Loucy (cell line): ENCODE data around the gene C12orf57.
A peak's percentile ranks its signal among the peaks of the same experiment; 100 is the strongest.

Experiments used
- H2AFZ ChIP-seq: fragments of 200-600 bp; sonication (generic); 2 replicates; pipeline ENCODE4 v1.6.0; 2016; ENCODE audit warnings: antibody characterized with exemption, mild to moderate bottlenecking, low read length, moderate library complexity
- H3F3A ChIP-seq: fragments of 200-600 bp; 2 replicates; pipeline ENCODE4 v1.6.0; 2016; ENCODE audit warnings: antibody characterized with exemption, low read depth, mild to moderate bottlenecking
- H3K27me3 ChIP-seq: fragments of 200-600 bp; sonication (generic); 2 replicates; pipeline ENCODE4 v1.6.1; 2014; ENCODE audit warnings: low read length, mild to moderate bottlenecking; ENCODE audit not compliant: insufficient read depth, poor library complexity, severe bottlenecking
- H3K36me3 ChIP-seq: fragments of 200-600 bp; sonication (generic); 2 replicates; pipeline ENCODE4 v1.6.1; 2016; ENCODE audit warnings: low read length; ENCODE audit not compliant: insufficient read depth
- H3K4me1 ChIP-seq: fragments of 200-600 bp; sonication (generic); 2 replicates; pipeline ENCODE4 v1.5.1; 2014; ENCODE audit warnings: low read length, mild to moderate bottlenecking; ENCODE audit not compliant: insufficient read depth, poor library complexity, severe bottlenecking
- H3K4me2 ChIP-seq: fragments of 200-600 bp; sonication (generic); 2 replicates; pipeline ENCODE4 v1.6.0; 2014; ENCODE audit warnings: antibody characterized with exemption, low read length, low read depth, mild to moderate bottlenecking; ENCODE audit not compliant: poor library complexity, severe bottlenecking
- H3K4me3 ChIP-seq: fragments of 200-600 bp; sonication (generic); 2 replicates; pipeline ENCODE4 v1.5.1; 2014; ENCODE audit warnings: low read length, mild to moderate bottlenecking, mixed read lengths; ENCODE audit not compliant: poor library complexity, severe bottlenecking
- H3K79me2 ChIP-seq: fragments of 200-600 bp; sonication (generic); 2 replicates; pipeline ENCODE4 v1.6.1; 2014; ENCODE audit warnings: low read length; ENCODE audit not compliant: insufficient read depth
- H3K9ac ChIP-seq: fragments of 200-600 bp; sonication (generic); 2 replicates; pipeline ENCODE4 v1.6.0; 2014; ENCODE audit warnings: mild to moderate bottlenecking, low read depth, low read length, moderate library complexity; ENCODE audit not compliant: poor library complexity, severe bottlenecking
- H3K9me2 ChIP-seq: fragments of 200-600 bp; sonication (generic); replicated peaks from 2 replicates; pipeline ENCODE4 v1.6.1; 2016; ENCODE audit warnings: low read depth, low read length, mixed read lengths
- H3K9me3 ChIP-seq: fragments of 200-600 bp; sonication (generic); 2 replicates; pipeline ENCODE4 v1.6.1; 2014; ENCODE audit warnings: mild to moderate bottlenecking, antibody characterized with exemption, low read length, low read depth; ENCODE audit not compliant: insufficient read depth
- H4K20me1 ChIP-seq: fragments of 200-600 bp; sonication (generic); 2 replicates; pipeline ENCODE4 v1.6.0; 2014; ENCODE audit warnings: antibody characterized with exemption, low read length, mild to moderate bottlenecking; ENCODE audit not compliant: insufficient read depth, poor library complexity, severe bottlenecking
- EZH2phosphoT487 ChIP-seq: fragments of 200-600 bp; IDR thresholded peaks from 2 replicates; pipeline ENCODE4 v1.6.1; 2018; ENCODE audit warnings: antibody characterized with exemption, mild to moderate bottlenecking, moderate library complexity, borderline replicate concordance
- TF ChIP-seq, protein P1 (sequence below): fragments of 200-600 bp; sonication (generic); conservative IDR thresholded peaks from 2 replicates; pipeline ENCODE4 v1.5.1; 2014; ENCODE audit warnings: mild to moderate bottlenecking, antibody characterized with exemption, low read length

The C12orf57 gene

GRCh38 chr12:6925239-6925539 lies 18.6 kb upstream of the C12orf57 start:
- peaks cover 50% of the 10 kb centered on the region for H3K4me1 ChIP-seq
- H3F3A ChIP-seq = no peaks in the 10 kb centered on the region
- no peak overlapping the region for H2AFZ ChIP-seq
- H3K9me2 ChIP-seq = no peaks in the 10 kb centered on the region
- TF ChIP-seq, protein P1, sequence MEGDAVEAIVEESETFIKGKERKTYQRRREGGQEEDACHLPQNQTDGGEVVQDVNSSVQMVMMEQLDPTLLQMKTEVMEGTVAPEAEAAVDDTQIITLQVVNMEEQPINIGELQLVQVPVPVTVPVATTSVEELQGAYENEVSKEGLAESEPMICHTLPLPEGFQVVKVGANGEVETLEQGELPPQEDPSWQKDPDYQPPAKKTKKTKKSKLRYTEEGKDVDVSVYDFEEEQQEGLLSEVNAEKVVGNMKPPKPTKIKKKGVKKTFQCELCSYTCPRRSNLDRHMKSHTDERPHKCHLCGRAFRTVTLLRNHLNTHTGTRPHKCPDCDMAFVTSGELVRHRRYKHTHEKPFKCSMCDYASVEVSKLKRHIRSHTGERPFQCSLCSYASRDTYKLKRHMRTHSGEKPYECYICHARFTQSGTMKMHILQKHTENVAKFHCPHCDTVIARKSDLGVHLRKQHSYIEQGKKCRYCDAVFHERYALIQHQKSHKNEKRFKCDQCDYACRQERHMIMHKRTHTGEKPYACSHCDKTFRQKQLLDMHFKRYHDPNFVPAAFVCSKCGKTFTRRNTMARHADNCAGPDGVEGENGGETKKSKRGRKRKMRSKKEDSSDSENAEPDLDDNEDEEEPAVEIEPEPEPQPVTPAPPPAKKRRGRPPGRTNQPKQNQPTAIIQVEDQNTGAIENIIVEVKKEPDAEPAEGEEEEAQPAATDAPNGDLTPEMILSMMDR = no peak
- TF ChIP-seq EZH2phosphoT487 = no peak
- H3K27me3 ChIP-seq = no peaks in the 10 kb centered on the region
- H3K9ac ChIP-seq = peak overlapping the region; percentile 96
- peaks cover 33% of the 10 kb centered on the region for H3K79me2 ChIP-seq
- H4K20me1 ChIP-seq = peaks cover 14% of the 10 kb centered on the region
- peaks cover 11% of the 10 kb centered on the region; the same call in 1 of the 2 replicates for H3K36me3 ChIP-seq
- no peaks in the 10 kb centered on the region for H3K9me3 ChIP-seq
- H3K4me2 ChIP-seq = peak overlapping the region; percentile 77
- H3K4me3 ChIP-seq = peak overlapping the region; percentile 54

DNA sequence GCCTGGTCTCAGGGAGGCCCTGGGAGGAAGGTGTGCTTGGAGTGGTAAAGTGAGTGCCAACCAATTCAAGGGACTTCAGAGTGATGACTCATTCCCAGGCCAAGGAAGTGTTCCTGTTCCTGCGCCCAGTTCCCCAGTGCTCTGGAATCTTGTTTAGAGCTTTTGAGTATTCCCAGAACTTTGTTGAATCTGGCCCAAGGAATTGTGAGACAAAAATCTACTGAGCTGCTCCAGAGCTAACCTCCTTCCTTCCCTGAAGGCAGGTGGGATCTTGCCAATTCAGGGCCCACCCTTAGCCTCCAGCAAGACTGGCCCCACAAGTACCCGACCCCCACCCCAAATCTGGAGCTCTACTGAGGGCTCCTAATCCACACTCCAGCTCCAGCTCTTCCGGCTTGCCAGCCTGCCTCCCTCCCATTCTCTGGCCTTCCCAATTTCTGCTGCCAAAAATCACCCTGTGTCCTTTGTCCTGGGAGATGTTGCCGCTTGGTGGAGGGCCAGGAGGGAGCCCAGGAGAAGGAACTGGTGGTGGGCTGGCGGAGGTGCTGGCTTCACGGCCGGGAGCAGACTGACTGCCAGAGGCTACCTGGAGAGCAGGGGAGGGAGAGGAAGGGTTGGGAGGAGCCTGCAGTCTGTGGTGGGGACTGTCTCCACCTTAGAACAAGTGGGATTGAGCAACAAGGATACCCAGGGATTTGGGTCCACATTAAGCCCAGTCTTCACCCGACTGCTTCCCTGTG lies 18.1 kb upstream of the C12orf57 start:
- Histone ChIP-seq H3F3A (no peaks in the 10 kb centered on the region), H3K9me2 (no peaks in the 10 kb centered on the region), H3K4me1 (peaks cover 52% of the 10 kb centered on the region), H2AFZ (no peak overlapping the region), H3K79me2 (peaks cover 35% of the 10 kb centered on the region), H3K4me3 (no peak overlapping the region), H3K36me3 (peaks cover 11% of the 10 kb centered on the region; the same call in 1 of the 2 replicates), H3K9ac (peak overlapping the region; percentile 96), H3K27me3 (no peaks in the 10 kb centered on the region), H3K4me2 (peak overlapping the region; percentile 90), H3K9me3 (no peaks in the 10 kb centered on the region), H4K20me1 (peaks cover 14% of the 10 kb centered on the region)
- no peak for TF ChIP-seq EZH2phosphoT487
- TF ChIP-seq, protein P1 = no peak

DNA sequence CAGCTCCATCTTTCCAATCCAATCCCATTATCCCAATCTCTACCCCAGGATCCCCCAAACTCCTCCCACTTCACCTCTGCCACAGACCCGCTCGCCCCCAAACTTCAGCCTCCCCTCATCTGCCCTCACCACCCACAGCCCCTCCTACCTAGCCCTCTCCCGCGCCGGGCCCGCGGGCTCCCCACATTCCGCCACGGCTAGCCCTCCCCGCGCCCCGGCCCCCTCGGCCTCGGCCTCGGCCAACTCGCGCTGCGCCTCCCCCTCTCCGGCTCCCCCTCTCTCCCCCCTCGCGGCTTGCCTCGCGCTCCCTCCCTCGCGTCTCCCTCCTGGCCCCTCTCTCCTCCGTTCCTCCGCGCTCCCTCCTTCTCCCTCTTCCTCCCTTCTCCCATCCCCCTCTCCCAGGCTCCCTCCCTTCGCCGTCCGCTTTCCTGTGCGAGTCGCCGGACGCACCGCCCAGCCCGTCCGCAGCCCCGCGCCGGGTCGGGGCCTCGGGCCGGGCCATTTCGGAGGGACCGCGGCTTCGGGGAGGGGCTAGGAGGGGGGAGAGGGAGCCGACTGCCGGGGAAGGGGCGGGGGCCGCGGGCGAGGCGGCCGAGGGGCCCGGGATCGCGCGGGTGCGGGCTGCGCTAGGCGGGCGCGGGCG lies 16.3 kb upstream of the C12orf57 start, which contains the start of gene ATN1:
Gene ATN1 (plus strand): TSS at position 581 of the 643 bp plus-strand sequence. CDS start 6,043 bp downstream, outside the sequence.
- H3K9me3 ChIP-seq = no peaks in the 10 kb centered on the region
- peak within 1 kb of the TSS; percentile 96 for H3K9ac ChIP-seq
- peaks cover 59% of the 10 kb centered on the region for H3K4me1 ChIP-seq
- H3K4me2 ChIP-seq = peak within 1 kb of the TSS; percentile 97
- no peaks in the 10 kb centered on the region for H3F3A ChIP-seq
- H3K27me3 ChIP-seq = no peaks in the 10 kb centered on the region
- peaks cover 14% of the 10 kb centered on the region for H4K20me1 ChIP-seq
- TF ChIP-seq EZH2phosphoT487 = no peak
- TF ChIP-seq, protein P1 = no peak
- no peaks in the 10 kb centered on the region for H3K9me2 ChIP-seq
- H3K4me3 ChIP-seq = peak within 1 kb of the TSS; percentile 90
- H3K79me2 ChIP-seq = peaks cover 51% of the 10 kb centered on the region
- peak within 1 kb of the TSS; percentile 95 for H2AFZ ChIP-seq
- no peaks in the 10 kb centered on the region; the same call in 1 of the 2 replicates for H3K36me3 ChIP-seq
